DOHH2 (cell line): Measurements from ENCODE around the gene CD79A.

Experiments used
- H3F3A ChIP-seq: fragments of 200-600 bp; sonication (generic), shearing (Covaris generic); 2 replicates; pipeline ENCODE4 v1.6.0; 2016; ENCODE audit warnings: antibody characterized with exemption, mild to moderate bottlenecking; ENCODE audit not compliant: control insufficient read depth, insufficient read depth
- H3K27ac ChIP-seq: fragments of 200-600 bp; sonication (generic); 2 replicates; pipeline ENCODE4 v1.5.1; 2014; ENCODE audit warnings: low read depth, mild to moderate bottlenecking, low read length, moderate library complexity
- H3K27me3 ChIP-seq: fragments of 200-600 bp; sonication (generic); 2 replicates; pipeline ENCODE4 v1.6.1; 2014; ENCODE audit warnings: mild to moderate bottlenecking, low read length, mixed read lengths; ENCODE audit not compliant: control insufficient read depth
- H3K36me3 ChIP-seq: fragments of 200-600 bp; sonication (generic); 2 replicates; pipeline ENCODE4 v1.6.1; 2014; ENCODE audit warnings: mild to moderate bottlenecking, low read length, moderate library complexity, mixed read lengths; ENCODE audit not compliant: control insufficient read depth
- H3K4me1 ChIP-seq: fragments of 200-600 bp; sonication (generic); 2 replicates; pipeline ENCODE4 v1.6.1; 2014; ENCODE audit warnings: mild to moderate bottlenecking, low read length, mixed read lengths; ENCODE audit not compliant: control insufficient read depth
- H3K4me2 ChIP-seq: fragments of 200-600 bp; sonication (generic); 2 replicates; pipeline ENCODE4 v1.6.0; 2014; ENCODE audit warnings: mild to moderate bottlenecking, low read length, moderate library complexity
- H3K4me3 ChIP-seq: fragments of 200-600 bp; sonication (generic); 2 replicates; pipeline ENCODE4 v1.5.1; 2014; ENCODE audit warnings: mild to moderate bottlenecking, low read length, mixed read lengths
- H3K79me2 ChIP-seq: fragments of 200-600 bp; sonication (generic); 2 replicates; pipeline ENCODE4 v1.6.1; 2014; ENCODE audit warnings: mild to moderate bottlenecking, low read length, mixed read lengths; ENCODE audit not compliant: control insufficient read depth
- H3K9me2 ChIP-seq: fragments of 200-600 bp; sonication (generic); replicated peaks from 2 replicates; pipeline ENCODE4 v1.6.1; 2014; ENCODE audit warnings: mild to moderate bottlenecking, low read length, mixed read lengths; ENCODE audit not compliant: control insufficient read depth
- H3K9me3 ChIP-seq: fragments of 200-600 bp; sonication (generic); 2 replicates; pipeline ENCODE4 v1.6.1; 2014; ENCODE audit warnings: antibody characterized with exemption, low read length, mixed read lengths; ENCODE audit not compliant: control insufficient read depth, insufficient read depth
- H4K20me1 ChIP-seq: fragments of 200-600 bp; sonication (generic); 2 replicates; pipeline ENCODE4 v1.6.0; 2014; ENCODE audit warnings: low read depth, mild to moderate bottlenecking, antibody characterized with exemption, low read length, moderate library complexity; ENCODE audit not compliant: control insufficient read depth, insufficient read depth
- CTCF ChIP-seq: fragments of 200-600 bp; sonication (generic); IDR thresholded peaks from one replicate; pipeline ENCODE4 v1.5.1; 2014; ENCODE audit warnings: antibody characterized with exemption, mild to moderate bottlenecking, low read depth, low read length; ENCODE audit not compliant: poor library complexity, severe bottlenecking
- EZH2phosphoT487 ChIP-seq: fragments of 200-600 bp; sonication (generic); IDR thresholded peaks from 2 replicates; pipeline ENCODE4 v1.6.1; 2017; ENCODE audit warnings: borderline replicate concordance, mild to moderate bottlenecking, antibody characterized with exemption, low read length, moderate library complexity, mixed read lengths

The CD79A gene

GRCh38 chr19:41869374-41869955, 7.6 kb upstream of the CD79A start:
- peak overlapping the region; percentile 99 for H3K27ac ChIP-seq
- peaks cover 8% of the 10 kb centered on the region; the same call in 1 of the 2 replicates for H4K20me1 ChIP-seq
- H3K4me3 ChIP-seq = peak overlapping the region; percentile 29; the same call in 1 of the 2 replicates

GRCh38 chr19:41870401-41870873, 6.6 kb upstream of the CD79A start:
- Histone ChIP-seq H3K4me1 (peaks cover 96% of the 10 kb centered on the region), H3K36me3 (peaks cover 74% of the 10 kb centered on the region), H3K79me2 (peaks cover 35% of the 10 kb centered on the region), H4K20me1 (0 out of 2 replicates have a peak, but pooled peaks cover 5% of the 10 kb centered on the region), H3K4me2 (peak overlapping the region; percentile 59), H3K27me3 (no peaks in the 10 kb centered on the region), H3K9me3 (no peaks in the 10 kb centered on the region), H3K27ac (peak overlapping the region; percentile 99), H3K9me2 (no peaks in the 10 kb centered on the region), H3K4me3 (peak overlapping the region; percentile 28; the same call in 1 of the 2 replicates), H3F3A (peaks cover 79% of the 10 kb centered on the region)
- TF ChIP-seq CTCF (no peak), EZH2phosphoT487 (no peak)

More at GRCh38 chr19:41869374-41869955, 7.6 kb upstream of the CD79A start:
- Histone ChIP-seq H3K27me3 (no peaks in the 10 kb centered on the region), H3K9me3 (no peaks in the 10 kb centered on the region), H3K4me1 (peaks cover 98% of the 10 kb centered on the region), H3K36me3 (peaks cover 84% of the 10 kb centered on the region), H3K9me2 (no peaks in the 10 kb centered on the region), H3K4me2 (peak overlapping the region; percentile 59), H3F3A (peaks cover 83% of the 10 kb centered on the region), H3K79me2 (peaks cover 44% of the 10 kb centered on the region)
- no peak for TF ChIP-seq CTCF
- TF ChIP-seq EZH2phosphoT487 = no peak

GRCh38 chr19:41871573-41872383, 5.3 kb upstream of the CD79A start:
- Histone ChIP-seq H3F3A (peaks cover 86% of the 10 kb centered on the region), H3K79me2 (peaks cover 24% of the 10 kb centered on the region), H3K4me1 (peaks cover 98% of the 10 kb centered on the region), H3K9me3 (no peaks in the 10 kb centered on the region), H3K36me3 (peaks cover 68% of the 10 kb centered on the region), H3K9me2 (no peaks in the 10 kb centered on the region), H3K27me3 (no peaks in the 10 kb centered on the region), H3K4me3 (peak overlapping the region; percentile 1; the same call in 1 of the 2 replicates), H3K27ac (peak overlapping the region; percentile 99), H3K4me2 (peak overlapping the region; percentile 42), H4K20me1 (0 out of 2 replicates have a peak, but pooled peaks cover 5% of the 10 kb centered on the region)
- TF ChIP-seq CTCF (no peak), EZH2phosphoT487 (no peak)
